ENCODE data around the gene RBBP8NL.

RBBP8NL gene

DNA sequence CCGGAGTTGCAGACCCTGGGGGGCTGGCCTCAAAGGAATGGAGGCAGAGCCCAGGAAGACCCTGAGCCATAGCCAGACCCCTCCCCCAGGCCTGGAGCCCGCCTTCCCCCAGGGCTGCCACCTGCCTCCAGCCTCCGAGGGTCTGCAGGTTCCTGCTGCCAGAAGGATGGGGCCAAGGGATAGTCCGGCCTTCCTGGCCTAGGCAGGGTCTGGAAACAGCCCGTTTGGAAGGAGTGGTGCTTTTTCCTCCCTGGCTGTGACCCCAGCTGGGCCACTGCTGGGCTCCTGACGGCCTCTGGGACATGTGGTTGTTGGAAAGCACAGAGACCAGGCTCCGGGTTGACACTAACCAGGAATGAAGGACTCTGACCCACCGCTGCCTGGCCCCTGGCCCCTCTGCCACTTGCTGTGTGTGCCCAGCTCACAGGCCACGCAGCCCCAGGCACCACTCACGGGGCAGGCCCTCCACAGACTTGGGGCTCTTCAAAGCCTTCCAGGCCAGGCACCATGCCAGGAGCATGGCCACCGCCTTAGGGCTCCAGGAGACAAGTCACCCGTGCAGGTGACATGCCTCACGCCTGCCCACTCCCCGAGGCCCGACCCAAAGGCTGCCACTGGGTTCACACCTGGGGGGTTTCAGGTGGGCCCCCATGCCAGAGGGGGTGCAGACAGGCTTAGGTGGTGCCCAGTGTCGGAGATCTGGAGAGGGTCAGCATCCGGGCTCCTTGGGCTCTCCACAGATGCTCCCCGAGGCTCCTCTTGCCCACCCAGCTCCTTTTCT is 56.3 kb downstream of the RBBP8NL start:
- 0 out of 2 replicates have a peak, but pooled peaks have one; percentile 15 for TF ChIP-seq YY1 (IDR thresholded peaks at IDR 0.05; ENCODE audit: low read depth)
- no peak for TF ChIP-seq FOXM1 (IDR thresholded peaks at IDR 0.05; ENCODE audit: borderline replicate concordance, low read depth)
- TF ChIP-seq NFIC (IDR thresholded peaks at IDR 0.05), result peak; percentile 65; the same call in 1 of the 2 replicates
- TF ChIP-seq, protein P1, sequence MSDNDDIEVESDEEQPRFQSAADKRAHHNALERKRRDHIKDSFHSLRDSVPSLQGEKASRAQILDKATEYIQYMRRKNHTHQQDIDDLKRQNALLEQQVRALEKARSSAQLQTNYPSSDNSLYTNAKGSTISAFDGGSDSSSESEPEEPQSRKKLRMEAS (IDR thresholded peaks at IDR 0.05), result peak; percentile 65; the same call in 1 of the 2 replicates

DNA sequence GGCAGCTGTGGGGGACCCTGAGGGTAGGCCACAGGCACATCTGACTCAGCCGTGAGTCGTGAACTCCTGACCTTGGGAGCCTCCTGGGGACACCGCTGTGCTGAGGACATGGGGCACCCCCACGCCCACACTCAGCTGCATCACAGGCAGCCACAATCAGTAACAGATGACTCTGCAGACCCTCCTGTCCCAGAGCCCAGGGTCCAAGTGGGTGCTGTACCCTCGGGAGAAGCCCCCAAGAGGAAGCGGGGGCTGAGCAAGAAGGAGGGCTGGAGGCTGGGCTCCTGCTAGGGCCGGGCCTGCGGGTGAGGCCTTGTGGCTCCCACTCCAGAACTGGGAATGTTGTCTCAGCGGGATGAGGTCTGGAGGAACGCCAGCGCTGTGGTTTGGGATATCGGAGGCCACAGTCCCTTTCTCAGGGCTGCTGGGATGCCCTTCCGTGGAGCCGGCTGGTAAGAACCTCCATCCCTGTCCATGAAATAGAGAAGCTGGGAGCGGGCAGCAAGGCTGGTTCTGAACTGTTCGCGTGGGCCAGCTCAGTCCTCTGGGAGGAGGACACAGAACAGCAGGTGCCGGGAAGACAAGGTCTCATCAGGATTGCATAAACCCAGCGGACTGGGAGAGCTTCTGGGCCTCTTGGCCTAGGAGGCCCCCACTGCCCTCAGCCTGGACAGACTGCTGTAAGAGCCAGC is 57.1 kb downstream of the RBBP8NL start:
- TF ChIP-seq TEAD4 (IDR thresholded peaks at IDR 0.05), result peak; percentile 51; the same call in 1 of the 2 replicates
- TF ChIP-seq, protein P1 (IDR thresholded peaks at IDR 0.05), result peak; percentile 21; the same call in 1 of the 2 replicates
- TF ChIP-seq, protein P2, sequence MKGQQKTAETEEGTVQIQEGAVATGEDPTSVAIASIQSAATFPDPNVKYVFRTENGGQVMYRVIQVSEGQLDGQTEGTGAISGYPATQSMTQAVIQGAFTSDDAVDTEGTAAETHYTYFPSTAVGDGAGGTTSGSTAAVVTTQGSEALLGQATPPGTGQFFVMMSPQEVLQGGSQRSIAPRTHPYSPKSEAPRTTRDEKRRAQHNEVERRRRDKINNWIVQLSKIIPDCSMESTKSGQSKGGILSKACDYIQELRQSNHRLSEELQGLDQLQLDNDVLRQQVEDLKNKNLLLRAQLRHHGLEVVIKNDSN (IDR thresholded peaks at IDR 0.05), result no peak
- no peak for TF ChIP-seq TAF1 (IDR thresholded peaks at IDR 0.05; ENCODE audit: low read depth)
- TF ChIP-seq CREB1 (IDR thresholded peaks at IDR 0.05; ENCODE audit: low read depth), result no peak
- TF ChIP-seq TCF12 (IDR thresholded peaks at IDR 0.05; ENCODE audit: low read depth), result peak; percentile 81
- TF ChIP-seq YY1 (IDR thresholded peaks at IDR 0.05; ENCODE audit: low read depth), result no peak
- peak; percentile 30; the same call in 1 of the 2 replicates for TF ChIP-seq EGR1 (IDR thresholded peaks at IDR 0.05)
- TF ChIP-seq NFIC (IDR thresholded peaks at IDR 0.05), result peak; percentile 68
- TF ChIP-seq CEBPB (IDR thresholded peaks at IDR 0.05), result 0 out of 2 replicates have a peak, but pooled peaks have one; percentile 33
- TF ChIP-seq EP300 (IDR thresholded peaks at IDR 0.05; ENCODE audit: borderline replicate concordance), result peak; percentile 39; the same call in 1 of the 2 replicates

DNA sequence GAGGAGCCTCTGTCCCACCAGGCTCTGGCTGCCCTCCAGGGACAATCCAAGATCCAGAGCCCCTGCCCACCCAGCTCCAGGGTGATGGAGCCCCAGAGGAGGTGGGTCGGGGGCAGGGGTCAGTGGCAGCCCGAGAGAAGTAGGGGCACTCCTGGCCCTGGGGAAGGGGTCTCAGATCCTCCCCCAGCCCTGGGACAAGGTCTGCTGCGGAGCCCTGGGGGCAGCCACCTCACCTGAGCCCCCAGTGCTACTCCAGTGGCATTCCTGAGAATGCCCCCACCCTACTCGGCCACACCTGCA is 57.6 kb downstream of the RBBP8NL start:
- peak; percentile 39; the same call in 1 of the 2 replicates for TF ChIP-seq ZBTB7A (IDR thresholded peaks at IDR 0.05; ENCODE audit: low read depth)
- no peak for TF ChIP-seq CREB1 (IDR thresholded peaks at IDR 0.05; ENCODE audit: low read depth)
- TF ChIP-seq TEAD4 (IDR thresholded peaks at IDR 0.05), result no peak

DNA sequence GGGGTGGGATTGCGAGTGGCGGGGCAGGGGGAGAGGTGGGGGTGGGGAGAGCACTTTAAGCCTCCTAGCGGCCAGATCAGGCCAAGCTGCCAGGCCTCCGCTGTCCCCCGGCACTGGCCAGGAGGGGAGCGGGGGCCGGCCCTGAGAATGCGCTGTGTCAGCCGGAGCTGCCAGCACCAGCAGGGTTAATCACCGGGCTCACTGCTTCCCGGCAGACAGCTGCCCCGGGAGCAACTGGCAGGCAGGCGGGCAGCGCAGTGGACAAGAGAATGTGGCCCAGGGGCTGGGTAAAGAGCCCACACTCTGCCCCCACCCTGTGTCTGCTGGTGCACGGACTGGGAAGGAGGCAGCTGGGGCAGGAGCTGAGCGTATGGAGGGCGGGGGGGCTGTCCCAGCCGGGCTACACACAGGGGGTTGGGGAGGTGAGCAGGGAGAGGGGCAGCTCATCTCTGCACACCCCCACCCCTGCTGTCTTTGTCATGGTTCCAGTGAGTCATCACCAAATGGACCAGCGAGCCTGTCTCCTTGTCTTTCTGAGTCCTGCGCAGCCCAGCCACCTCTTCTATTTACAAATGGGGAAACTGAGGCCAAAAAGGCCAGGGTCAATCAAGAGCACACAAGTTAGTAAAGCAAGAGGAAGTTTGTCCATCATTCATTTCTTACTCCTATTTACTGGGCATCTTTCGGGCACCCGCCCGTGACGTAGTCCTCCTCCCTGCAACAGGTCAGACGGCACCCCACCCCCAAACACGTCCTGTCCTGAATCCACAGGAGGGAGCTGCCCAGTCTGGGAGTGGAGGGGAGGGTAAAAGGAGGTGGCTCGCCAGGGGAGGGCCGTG is 58.1 kb downstream of the RBBP8NL start:
- TF ChIP-seq YY1 (IDR thresholded peaks at IDR 0.05; ENCODE audit: low read depth) (no peak), EGR1 (IDR thresholded peaks at IDR 0.05) (no peak), TAF1 (IDR thresholded peaks at IDR 0.05; ENCODE audit: low read depth) (no peak), NFIC (IDR thresholded peaks at IDR 0.05) (no peak), RAD21 (IDR thresholded peaks at IDR 0.05; ENCODE audit: low read depth) (no peak), TEAD4 (IDR thresholded peaks at IDR 0.05) (0 out of 2 replicates have a peak, but pooled peaks have one; percentile 24), ZBTB7A (IDR thresholded peaks at IDR 0.05; ENCODE audit: low read depth) (peak; percentile 4; the same call in 1 of the 2 replicates), FOXM1 (IDR thresholded peaks at IDR 0.05; ENCODE audit: borderline replicate concordance, low read depth) (no peak), CREB1 (IDR thresholded peaks at IDR 0.05; ENCODE audit: low read depth) (no peak), TCF12 (IDR thresholded peaks at IDR 0.05; ENCODE audit: low read depth) (no peak)
- TF ChIP-seq, protein P2 (IDR thresholded peaks at IDR 0.05), result no peak
- TF ChIP-seq, protein P3, sequence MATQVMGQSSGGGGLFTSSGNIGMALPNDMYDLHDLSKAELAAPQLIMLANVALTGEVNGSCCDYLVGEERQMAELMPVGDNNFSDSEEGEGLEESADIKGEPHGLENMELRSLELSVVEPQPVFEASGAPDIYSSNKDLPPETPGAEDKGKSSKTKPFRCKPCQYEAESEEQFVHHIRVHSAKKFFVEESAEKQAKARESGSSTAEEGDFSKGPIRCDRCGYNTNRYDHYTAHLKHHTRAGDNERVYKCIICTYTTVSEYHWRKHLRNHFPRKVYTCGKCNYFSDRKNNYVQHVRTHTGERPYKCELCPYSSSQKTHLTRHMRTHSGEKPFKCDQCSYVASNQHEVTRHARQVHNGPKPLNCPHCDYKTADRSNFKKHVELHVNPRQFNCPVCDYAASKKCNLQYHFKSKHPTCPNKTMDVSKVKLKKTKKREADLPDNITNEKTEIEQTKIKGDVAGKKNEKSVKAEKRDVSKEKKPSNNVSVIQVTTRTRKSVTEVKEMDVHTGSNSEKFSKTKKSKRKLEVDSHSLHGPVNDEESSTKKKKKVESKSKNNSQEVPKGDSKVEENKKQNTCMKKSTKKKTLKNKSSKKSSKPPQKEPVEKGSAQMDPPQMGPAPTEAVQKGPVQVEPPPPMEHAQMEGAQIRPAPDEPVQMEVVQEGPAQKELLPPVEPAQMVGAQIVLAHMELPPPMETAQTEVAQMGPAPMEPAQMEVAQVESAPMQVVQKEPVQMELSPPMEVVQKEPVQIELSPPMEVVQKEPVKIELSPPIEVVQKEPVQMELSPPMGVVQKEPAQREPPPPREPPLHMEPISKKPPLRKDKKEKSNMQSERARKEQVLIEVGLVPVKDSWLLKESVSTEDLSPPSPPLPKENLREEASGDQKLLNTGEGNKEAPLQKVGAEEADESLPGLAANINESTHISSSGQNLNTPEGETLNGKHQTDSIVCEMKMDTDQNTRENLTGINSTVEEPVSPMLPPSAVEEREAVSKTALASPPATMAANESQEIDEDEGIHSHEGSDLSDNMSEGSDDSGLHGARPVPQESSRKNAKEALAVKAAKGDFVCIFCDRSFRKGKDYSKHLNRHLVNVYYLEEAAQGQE (IDR thresholded peaks at IDR 0.05; ENCODE audit: low read depth), result no peak
- TF ChIP-seq, protein P1 (IDR thresholded peaks at IDR 0.05), result peak; percentile 16; the same call in 1 of the 2 replicates

DNA sequence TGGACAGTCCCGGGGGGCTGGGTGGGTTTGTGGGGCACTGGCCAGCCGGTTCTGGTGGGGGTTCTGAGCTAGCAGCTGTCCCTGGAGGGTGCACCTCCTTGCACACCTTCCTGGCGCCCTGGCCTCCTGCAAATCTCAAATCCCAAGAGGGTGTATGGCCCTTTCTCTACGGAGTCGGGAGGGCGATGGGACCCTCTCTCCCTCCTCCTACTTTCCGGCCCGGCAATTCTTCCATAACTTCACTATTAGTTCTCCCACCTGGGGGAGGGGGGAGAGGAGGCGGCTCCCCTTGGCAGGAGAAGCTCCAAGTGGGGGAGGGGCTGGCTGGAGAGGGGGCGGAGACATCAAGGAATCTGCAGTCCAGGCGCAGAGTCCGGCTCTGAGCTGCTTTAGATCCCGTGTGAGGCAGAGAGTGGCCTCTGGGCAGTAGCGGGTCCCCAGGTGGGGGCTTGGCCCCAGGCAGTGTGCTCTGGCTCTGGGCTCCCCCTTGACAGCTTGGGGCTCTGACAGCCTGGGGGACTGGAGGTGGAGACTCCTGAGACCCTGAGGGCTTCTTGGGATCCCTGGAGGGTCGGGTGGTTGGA is 58.9 kb downstream of the RBBP8NL start:
- TF ChIP-seq, protein P1 (IDR thresholded peaks at IDR 0.05), result no peak
- TF ChIP-seq FOXM1 (IDR thresholded peaks at IDR 0.05; ENCODE audit: borderline replicate concordance, low read depth), result no peak
- TF ChIP-seq TAF1 (IDR thresholded peaks at IDR 0.05; ENCODE audit: low read depth), result no peak; the same call in 1 of the 2 replicates
- TF ChIP-seq TEAD4 (IDR thresholded peaks at IDR 0.05), result no peak
- TF ChIP-seq TCF12 (IDR thresholded peaks at IDR 0.05; ENCODE audit: low read depth), result no peak
- TF ChIP-seq YY1 (IDR thresholded peaks at IDR 0.05; ENCODE audit: low read depth), result no peak
- no peak for TF ChIP-seq EGR1 (IDR thresholded peaks at IDR 0.05)
- peak; percentile 54 for TF ChIP-seq ZBTB7A (IDR thresholded peaks at IDR 0.05; ENCODE audit: low read depth)

Measured in Ishikawa (cell line).